ENCODE measurements around the gene NUAK1.
"Not testable (repeated sequence)": the region's sequence is repeated elsewhere in the genome, so short reads cannot be mapped to it uniquely, and the experiment has no call there.

Gene NUAK1

GRCh38 chr12:106146987-106147386 is 8.2 kb upstream of the NUAK1 start:
- no peak for DNase-seq (ENCODE audit: low read depth)

- DNase-seq (ENCODE audit: low read depth) = no peak
Observed at GRCh38 chr12:106145539-106146447, 7.0 kb upstream of the NUAK1 start.

GRCh38 chr12:106144847-106145246 is 6.1 kb upstream of the NUAK1 start:
- no peak for DNase-seq (ENCODE audit: low read depth)

GRCh38 chr12:106142591-106143261 is 4.0 kb upstream of the NUAK1 start:
- no peak for DNase-seq (ENCODE audit: low read depth)

- not testable (repeated sequence) for DNase-seq (ENCODE audit: low read depth)
Observed at GRCh38 chr12:106141920-106142319, 3.2 kb upstream of the NUAK1 start.

GRCh38 chr12:106141452-106141851 is 2.7 kb upstream of the NUAK1 start:
- DNase-seq (ENCODE audit: low read depth) = no peak

- DNase-seq (ENCODE audit: low read depth) = no peak
Observed at GRCh38 chr12:106141003-106141402, 2.2 kb upstream of the NUAK1 start.

- no peak for DNase-seq (ENCODE audit: low read depth)
Observed at GRCh38 chr12:106140223-106140986, 1.7 kb upstream of the NUAK1 start.

GRCh38 chr12:106139422-106140171 is 843 bp upstream of the NUAK1 start:
- DNase-seq (ENCODE audit: low read depth) = no peak

- no peak for DNase-seq (ENCODE audit: low read depth)
Observed at GRCh38 chr12:106138357-106138632, 459 bp downstream of the NUAK1 start.

- no peak for DNase-seq (ENCODE audit: low read depth)
Observed at GRCh38 chr12:106137530-106138356, 1.0 kb downstream of the NUAK1 start.

- peak; percentile 68 for DNase-seq (ENCODE audit: low read depth)
Observed at GRCh38 chr12:106136263-106136662, 2.5 kb downstream of the NUAK1 start.

- DNase-seq (ENCODE audit: low read depth) = no peak
Observed at GRCh38 chr12:106135781-106136180, 3.0 kb downstream of the NUAK1 start.

- no peak for DNase-seq (ENCODE audit: low read depth)
Observed at GRCh38 chr12:106135075-106135474, 3.7 kb downstream of the NUAK1 start.

- no peak for DNase-seq (ENCODE audit: low read depth)
Observed at GRCh38 chr12:106134294-106134949, 4.3 kb downstream of the NUAK1 start.

- no peak for DNase-seq (ENCODE audit: low read depth)
Observed at GRCh38 chr12:106133136-106134087, 5.3 kb downstream of the NUAK1 start.

- no peak for DNase-seq (ENCODE audit: low read depth)
Observed at GRCh38 chr12:106132175-106133135, 6.3 kb downstream of the NUAK1 start.

GRCh38 chr12:106131676-106132075 is 7.1 kb downstream of the NUAK1 start:
- DNase-seq (ENCODE audit: low read depth) = no peak
